HG02870 (cell line): ENCODE results near the gene ARMC3.
"Not testable (repeated sequence)": the region's sequence is repeated elsewhere in the genome, so short reads cannot be mapped to it uniquely, and the experiment has no call there.

Experiments
- ATAC-seq: cut with Tn5 transposase; IDR thresholded peaks from one replicate; pipeline ENCODE4 v1.9.1; 2021; ENCODE audit warnings: mild to moderate bottlenecking, moderate library complexity; ENCODE audit not compliant: unreplicated experiment

ARMC3 gene, protein sequence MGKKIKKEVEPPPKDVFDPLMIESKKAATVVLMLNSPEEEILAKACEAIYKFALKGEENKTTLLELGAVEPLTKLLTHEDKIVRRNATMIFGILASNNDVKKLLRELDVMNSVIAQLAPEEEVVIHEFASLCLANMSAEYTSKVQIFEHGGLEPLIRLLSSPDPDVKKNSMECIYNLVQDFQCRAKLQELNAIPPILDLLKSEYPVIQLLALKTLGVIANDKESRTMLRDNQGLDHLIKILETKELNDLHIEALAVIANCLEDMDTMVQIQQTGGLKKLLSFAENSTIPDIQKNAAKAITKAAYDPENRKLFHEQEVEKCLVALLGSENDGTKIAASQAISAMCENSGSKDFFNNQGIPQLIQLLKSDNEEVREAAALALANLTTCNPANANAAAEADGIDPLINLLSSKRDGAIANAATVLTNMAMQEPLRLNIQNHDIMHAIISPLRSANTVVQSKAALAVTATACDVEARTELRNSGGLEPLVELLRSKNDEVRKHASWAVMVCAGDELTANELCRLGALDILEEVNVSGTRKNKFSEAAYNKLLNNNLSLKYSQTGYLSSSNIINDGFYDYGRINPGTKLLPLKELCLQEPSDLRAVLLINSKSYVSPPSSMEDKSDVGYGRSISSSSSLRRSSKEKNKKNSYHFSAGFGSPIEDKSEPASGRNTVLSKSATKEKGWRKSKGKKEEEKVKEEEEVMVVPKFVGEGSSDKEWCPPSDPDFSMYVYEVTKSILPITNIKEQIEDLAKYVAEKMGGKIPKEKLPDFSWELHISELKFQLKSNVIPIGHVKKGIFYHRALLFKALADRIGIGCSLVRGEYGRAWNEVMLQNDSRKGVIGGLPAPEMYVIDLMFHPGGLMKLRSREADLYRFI

DNA sequence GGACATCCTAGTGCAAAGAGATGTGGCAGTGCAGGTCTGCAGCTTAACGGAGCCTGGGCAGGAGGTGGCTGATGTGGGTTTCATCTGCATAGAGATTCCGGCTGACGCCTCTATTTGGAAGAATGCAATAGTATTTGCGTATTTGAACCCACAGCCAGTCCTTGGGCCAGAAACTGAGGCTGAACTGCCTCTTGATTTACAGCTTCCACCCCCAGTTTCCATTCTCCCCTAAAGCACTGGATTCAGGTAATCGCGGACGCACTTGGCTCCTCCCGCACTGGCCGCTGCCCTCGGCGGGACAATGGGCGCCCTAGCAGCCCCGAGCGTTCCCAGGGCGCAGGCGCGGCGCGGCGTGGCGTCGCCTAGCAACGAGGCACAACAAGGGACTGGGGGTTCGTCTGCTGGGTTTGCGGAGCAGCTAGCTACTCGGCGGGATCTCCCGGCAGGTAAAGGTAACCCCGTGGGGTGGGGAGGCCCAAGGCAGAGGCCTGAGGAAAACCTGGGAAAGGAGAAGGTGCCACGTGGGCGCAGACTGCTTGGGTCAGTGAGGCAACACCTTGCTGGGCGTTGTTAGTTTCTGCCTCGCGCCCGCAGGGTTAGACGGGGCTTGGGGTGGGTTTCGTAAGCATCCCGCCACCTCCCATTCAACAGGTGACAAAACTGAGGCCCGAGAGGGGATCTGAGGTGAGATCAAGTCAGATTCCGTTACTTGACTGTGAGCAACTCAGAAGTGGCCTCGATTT lies at the start of gene ARMC3:
ARMC3 (plus strand) TSS at position 393 of the 743 bp plus-strand sequence. CDS start 3,944 bp downstream, outside the sequence.
- no peak for ATAC-seq

DNA sequence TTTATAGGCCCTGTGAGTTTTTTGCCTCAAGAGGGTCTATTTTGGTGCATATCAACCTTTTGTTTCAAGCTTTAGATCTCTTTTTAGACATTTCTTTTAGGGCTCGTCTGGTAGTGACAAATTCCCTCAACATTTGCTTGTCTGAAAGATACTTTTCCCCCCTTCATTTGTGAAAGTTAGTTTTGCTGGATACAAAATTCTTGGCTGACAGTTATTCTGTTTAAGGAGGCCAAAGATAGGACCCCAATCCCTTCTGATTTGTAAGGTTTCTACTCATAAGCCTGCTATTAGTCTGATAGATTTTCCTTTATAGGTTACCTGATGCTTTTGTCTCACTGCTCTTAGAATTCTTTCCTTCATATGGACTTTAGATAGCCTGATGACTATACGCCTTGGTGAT lies 36.1 kb upstream of the ARMC3 start:
- ATAC-seq = no peak

DNA sequence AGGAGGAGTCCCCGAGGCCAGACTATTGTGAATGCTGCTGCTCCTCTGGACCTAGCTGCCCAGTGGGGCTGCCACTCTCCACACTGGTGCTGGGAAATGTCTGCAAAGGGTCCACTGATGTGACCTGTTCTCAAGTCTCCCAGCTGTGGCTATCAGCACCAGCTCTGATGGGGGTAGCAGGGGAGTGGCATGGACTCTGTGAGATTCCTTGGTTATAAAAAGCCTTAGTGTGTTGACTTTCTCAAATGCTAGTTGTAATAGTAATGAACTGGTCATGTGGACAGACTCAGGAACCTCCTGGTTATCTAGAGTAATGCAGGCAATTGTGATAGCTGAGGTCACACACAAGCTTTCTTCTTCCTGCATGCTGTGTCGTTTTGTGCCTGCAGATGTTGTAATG lies 34.1 kb upstream of the ARMC3 start:
- ATAC-seq = no peak

DNA sequence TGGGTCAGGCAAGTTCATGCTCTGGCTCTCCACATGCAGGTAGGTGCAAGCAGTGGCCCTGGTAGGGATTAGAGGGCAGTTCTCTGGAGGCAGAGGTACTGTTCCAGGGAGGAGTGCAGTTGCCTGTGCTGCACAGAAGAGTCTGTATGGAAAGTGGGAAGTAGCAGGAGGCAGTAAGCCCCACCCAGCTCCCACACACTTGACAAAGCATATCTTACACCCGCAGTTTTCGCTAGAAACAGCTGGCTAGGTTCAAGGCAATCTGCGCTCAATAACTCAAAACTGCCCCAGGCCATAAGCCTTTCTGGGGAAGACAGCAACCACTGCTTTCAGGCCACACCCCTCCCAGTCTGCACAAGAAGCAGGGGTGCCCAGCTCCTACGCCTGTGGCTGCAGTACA lies 33.1 kb upstream of the ARMC3 start:
- no peak for ATAC-seq

DNA sequence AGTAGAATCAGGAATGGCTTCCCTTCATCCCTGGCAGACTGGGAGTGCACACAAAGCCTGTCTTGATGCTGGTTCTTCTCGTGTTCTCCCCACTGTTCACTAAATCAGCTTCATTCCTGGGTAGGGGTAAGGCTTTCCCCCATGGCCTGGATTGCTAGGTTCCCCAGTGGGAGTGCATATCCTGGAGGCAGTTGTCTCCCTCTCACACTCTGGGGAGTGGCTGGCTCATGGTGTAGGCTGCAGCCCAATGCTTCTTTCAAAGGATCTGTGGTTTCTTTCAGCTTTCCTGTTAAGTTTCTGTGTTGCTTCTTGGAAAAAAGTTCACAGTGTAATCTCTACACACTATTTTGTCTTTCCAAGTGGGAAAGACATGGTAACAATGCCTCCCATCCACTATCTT lies 32.6 kb upstream of the ARMC3 start:
- ATAC-seq = no peak

DNA sequence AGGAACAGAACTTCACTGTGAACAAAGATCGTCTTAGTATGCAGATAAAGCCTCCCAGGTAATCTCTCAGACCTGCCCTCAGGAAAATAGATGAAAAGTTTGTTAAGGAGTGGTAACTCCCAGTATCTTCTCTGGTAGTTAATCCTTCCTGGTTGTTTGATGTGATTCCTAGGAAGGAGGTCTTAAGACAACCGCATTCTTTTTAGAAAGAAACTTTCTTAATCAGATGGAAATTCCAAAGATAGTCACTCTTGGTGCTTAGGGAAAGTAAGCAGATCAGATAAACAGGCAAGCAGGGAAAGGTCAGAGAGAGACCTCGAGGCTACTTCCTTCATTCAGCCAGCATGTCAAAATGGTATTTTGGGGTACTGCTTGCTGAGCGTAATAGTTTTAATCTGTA lies 30.5 kb upstream of the ARMC3 start:
- ATAC-seq = no peak

DNA sequence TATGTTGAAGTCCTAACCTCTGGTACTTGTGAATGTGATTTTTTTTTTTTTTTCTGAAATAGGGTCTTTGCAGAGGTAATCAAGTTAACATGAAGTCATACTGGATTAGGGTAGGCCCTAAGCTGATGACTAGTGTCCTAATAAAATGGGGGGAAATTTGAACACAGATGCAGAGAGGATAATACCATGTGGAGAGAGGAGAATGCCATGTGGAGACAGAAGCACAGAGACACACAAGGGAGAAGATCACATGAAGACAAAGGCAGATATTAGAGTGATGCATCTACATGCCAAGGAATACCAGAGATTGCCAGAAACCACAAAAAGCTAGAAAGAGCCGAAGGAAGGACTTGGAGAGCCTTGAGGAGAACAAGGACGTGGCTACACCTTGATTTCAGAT lies 28.5 kb upstream of the ARMC3 start:
- ATAC-seq = no peak

DNA sequence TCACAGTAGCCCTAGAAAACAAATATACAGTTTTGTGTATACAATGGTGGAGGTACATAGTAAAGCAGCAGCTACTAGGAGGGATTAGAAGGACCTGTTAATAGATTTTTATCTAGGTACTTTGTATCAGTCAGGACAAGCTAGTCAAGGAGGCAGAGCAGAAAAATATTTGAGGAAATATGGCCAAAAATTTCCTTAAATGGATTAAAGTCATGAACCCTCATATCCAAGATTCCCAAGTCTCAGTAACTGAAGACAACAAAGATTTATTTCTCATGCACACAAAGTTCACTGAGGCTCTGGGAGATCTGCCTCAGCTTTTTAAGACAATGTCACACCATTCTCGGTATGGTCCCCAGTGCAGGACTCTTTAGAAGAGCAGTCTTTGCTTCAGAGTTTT lies 28.1 kb upstream of the ARMC3 start:
- ATAC-seq = no peak

DNA sequence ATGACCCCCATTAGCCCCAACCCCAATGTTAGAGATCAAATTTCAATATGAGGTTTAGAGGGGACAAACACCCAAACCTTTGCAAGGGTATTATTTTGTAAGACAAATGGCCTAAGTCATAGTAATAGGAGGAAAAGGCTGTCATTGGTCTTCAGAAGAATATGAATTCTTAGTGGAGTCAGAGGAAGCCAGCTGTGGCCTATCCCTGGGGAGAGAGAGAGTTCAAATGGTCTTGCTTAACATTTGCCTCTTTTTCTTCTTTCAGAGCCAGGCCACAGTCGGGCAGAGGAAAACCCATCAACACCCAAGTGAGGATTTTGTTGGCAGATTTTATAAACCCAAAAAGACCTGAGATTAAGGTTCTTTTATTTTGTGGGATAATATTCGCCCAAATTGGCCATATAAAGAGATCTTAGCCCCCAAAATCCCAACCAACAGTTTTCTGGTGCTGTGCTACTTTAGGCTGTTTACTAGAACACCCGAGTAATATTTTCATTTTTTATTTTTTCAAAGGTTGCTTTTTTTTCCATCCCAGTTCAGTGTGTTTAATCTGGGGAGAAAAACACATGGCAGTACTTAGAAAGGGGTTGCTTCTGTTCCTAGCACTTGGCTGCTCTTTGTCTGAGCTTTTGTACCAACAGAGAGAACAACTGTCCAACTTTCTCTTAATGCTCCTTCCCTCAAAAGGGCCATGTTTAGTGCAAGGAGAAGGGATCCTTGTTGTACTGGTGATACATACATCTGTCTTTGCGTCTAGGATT lies 26.8 kb upstream of the ARMC3 start:
- ATAC-seq = no peak

DNA sequence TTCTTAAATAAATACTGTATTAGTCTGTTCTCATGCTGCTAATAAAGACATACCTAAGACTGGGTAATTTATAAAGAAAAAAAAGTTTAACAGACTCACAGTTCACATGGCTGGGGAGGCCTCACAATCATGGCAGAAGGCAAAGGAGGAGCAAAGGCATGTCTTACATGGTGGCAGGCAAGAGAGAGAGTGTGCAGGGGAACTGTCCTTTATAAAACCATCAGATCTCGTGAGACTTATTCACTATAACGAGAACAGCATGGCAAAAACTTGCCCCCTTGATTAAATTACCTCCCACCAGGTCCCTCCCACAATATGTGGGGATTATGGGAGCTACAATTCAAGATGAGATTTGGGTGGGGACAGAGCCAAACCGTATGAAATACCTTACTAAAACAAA lies 25.7 kb upstream of the ARMC3 start:
- not testable (repeated sequence) for ATAC-seq

DNA sequence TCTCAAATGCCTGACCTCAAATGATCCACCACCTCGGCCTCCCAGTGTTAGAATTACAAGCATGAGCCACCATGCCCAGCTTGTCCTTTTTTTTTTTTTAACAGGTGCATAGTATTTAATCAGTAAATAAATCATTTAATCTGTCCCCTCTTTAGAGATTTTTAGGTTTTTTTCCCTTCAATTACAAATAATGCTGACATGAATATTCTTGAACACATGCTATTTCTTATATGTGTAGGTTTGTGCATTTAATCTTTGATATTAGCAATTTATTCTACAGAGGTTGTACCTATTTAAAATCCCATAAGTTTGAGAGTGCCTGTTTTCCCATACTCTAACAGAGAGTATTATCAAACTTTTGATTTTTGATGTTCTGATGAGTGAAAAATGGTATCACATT lies 24.2 kb upstream of the ARMC3 start:
- ATAC-seq = no peak

DNA sequence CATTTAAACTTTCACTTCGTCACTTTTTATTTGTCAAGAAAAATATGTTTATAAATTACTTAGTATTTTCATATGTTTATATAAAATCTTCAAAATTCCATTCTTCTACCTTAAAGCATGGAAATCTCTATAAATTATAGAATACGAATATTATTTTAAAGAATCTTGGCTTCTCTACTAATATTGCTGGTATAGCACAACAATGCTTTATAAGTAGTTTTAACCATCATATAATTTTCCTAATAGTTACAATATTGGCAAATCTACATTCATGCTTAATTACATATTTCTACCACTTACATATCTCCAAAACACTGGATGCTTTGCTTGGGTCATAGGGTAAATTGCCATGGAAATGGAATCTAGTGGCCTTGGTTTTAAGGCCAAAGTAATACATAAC lies 21.1 kb upstream of the ARMC3 start:
- ATAC-seq = no peak

DNA sequence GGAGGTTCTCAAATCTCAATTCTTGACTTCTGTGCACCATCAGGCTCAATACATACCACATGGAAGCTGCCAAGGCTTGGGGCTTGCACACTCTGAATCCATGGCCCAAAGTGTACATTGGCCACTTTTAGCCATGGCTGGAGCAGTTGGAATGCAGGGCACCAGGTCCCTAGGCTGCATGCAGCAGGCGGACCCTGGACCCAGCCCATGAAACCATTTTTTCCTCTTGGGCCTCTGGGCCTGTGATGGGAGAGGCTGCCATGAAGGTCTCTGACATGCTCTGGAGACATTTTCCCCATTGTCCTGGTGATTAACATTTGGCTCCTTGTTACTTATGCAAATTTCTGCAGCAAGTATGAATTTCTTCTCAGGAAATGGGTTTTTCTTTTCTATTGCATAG lies 19.0 kb upstream of the ARMC3 start:
- ATAC-seq = no peak

DNA sequence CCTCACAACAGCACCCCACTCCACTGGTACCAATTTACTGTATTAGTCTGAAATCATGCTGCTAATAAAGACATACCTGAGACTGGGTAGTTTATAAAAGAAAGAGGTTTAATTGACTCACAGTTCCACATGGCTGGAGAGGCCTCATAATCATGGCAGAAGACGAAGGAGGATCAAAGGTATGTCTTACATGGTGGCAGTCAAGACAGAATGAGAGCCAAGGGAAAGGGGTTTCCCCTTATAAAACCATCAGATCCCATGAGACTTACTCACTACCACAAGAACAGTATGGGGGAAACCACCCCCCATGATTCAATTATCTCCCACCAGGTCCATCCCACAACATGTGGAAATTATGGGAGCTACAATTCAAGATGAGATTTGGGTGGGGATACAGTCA lies 18.2 kb upstream of the ARMC3 start:
- ATAC-seq = not testable (repeated sequence)

DNA sequence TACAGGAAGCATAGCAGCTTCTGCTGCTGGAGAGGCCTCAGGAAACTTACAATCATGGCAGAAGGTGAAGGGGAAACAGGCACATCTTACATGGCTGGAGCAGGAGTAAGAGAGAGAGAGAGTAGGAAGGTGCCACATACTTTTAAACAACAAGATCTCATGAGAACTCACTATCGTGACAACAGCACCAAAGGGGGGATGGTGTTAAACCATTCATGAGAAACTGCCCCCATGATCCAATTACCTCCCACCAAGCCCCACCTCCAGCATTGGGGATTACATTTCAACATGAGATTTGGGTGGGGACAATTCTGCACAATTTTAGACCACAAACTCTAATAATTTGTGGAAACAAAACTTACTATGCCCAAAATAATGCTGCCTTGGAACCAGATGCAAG lies 16.8 kb upstream of the ARMC3 start:
- ATAC-seq = no peak

DNA sequence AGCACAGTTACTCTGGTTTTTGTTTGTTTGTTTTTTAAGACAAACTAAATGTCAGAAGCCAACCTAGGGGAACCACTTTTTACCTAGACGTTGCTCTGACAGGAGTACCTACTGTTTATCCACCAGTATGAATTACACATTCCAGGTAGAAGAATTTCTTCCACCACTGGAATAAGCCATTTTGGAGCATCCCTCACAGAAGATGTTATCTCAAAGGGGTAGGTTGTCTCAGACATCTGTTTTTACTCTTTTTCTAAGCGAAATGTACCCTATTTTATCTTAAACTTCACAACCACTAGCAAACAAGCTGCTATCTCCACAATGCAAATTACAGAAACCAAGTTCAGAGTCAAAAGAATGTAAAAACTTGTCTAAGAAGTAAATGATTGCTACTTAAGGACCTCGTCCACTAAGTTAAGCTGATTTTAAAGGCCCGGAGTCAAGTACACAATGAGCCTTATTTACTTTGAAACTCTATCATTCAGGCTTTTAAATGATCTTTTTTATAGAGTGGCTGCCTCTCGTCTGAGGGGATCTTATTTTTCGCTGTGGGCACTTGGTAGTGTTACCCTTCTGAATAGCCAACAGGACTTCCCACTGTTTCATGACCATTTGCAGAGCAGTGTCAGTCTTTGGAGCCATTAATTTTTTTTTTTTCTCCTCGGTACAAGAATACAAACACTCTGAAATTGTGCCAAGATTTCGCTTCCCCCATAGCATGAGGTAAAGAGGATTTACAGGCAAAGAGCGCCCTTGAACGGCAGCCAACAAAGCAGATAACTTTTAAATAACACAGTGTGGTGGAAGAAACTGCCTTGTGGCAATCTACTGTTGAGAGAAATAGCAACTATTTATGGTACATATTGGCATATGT lies 15.7 kb upstream of the ARMC3 start:
- no peak for ATAC-seq

DNA sequence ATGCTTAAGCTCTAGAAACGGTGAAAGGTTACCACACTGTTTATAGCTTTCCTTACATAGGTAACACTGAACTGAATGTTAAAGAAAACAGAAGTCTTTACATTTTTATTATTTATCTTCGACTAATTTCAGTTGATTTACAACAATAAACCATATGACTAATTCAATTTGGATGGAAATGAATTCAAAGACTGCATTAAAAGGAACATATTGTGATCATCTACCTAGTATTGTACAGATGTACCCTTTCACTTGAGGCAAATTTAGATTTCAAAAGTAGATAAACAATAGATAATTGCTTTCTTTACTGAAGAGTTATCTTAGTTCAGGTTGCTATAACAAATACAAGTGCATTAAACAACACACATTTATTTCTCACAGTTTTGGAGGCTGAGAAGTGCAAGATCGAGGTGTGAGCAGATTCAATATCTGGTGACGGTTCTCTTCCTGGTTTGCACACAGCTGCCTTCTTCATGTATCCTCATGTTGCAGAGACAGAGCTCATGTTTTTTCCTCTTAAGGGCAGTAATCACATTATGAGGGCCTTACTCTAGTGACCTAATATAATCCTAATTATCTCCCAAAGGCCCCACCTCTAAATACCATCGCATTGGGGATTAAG lies 15.0 kb upstream of the ARMC3 start:
- ATAC-seq = no peak

DNA sequence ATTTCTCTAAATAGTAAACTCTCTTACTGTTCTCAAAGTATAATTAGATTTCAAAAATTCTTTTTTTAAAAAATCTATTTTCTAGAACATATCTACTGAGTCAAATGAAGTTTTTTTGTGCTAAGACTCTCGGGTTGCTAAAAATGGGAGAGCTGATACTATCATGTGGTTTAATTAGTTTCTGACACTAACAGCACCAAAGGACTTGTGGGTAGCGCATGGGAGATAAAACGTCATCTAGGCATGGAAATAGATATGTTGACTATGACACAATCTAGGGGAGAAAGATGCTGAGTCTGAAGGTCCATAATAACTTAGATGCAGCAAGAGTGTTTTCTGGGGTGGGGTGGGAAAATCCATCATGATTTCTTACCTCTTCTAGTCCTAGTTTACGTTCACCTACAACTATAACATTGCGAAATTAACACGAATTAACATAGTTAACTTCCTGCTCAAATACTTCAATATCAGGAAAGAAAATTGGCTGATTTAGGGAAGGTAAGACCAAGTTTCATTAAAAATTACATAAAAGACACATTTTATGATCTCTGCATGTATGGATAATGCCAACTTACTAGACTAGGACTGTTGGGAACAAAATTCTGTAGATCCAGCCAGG lies 14.3 kb upstream of the ARMC3 start:
- no peak for ATAC-seq

DNA sequence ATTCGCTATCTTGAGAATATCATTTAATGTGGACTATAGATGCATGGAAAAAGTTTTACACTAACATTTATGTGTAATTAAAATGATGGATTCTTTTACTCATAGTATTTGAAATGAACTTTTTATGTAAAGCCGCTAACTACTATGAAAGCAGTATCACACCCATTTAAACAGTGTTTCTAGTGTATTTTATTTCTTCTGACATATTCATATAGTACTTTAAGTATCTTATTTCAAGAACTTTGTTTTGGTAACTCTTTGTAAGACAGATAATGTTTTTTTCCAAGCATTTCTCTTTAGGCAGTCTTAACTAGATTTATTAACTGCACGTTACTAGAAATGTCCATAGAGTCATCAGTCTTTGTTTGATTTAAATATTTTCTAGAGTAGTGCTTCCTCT lies 12.5 kb upstream of the ARMC3 start:
- ATAC-seq = no peak
